Endothelial cell of umbilical vein (primary cell): ENCODE results near the gene DNHD1. TPM values are rescaled to one million over a fixed set of nuclear protein-coding genes. Genes with fewer than 3 reads are reported as not detected.

Experiments used
- BruUV-seq: library from RNA; stranded (reverse); fragments of 400-500 nt; replicated peaks from 2 replicates; lab custom pipeline; 2021; lab: Mats Ljungman, UMichigan
- CTCF ChIA-PET: fragments of 300-600, 350-600 bp; sonication (Branson Sonifier 250); formaldehyde crosslinking; loops from one replicate; lab custom pipeline; 2021; ENCODE audit warnings: antibody characterized with exemption, inconsistent platforms; lab: Charles Lee
- POLR2A ChIA-PET: fragments of 300-600, 350-600 bp; sonication (Branson Sonifier 250); formaldehyde crosslinking; loops from one replicate; lab custom pipeline; 2021; ENCODE audit warnings: antibody characterized with exemption, inconsistent platforms; lab: Charles Lee
- DNase-seq: peaks from one replicate; pipeline ENCODE4 v3.0.0-alpha.2; 2011; ENCODE audit warnings: low read depth, low spot score
- FAIRE-seq: peaks from 2 replicates; lab custom pipeline; 2011; peaks lifted over from hg19 to GRCh38; lab: Jason Lieb, UNC
- H2AFZ ChIP-seq: 2 replicates; pipeline ENCODE4 v1.6.0; 2012; ENCODE audit warnings: low read depth, low read length, control low read depth, inconsistent platforms
- H3K27ac ChIP-seq: 2 replicates; pipeline ENCODE4 v1.5.1; 2011; ENCODE audit warnings: low read depth, mild to moderate bottlenecking, control low read depth, low read length, moderate library complexity; ENCODE audit not compliant: insufficient read depth
- H3K27me3 ChIP-seq, 2 experiments: 2 replicates each; pipeline versions ENCODE4 v1.6.0 to v1.6.1; 2011; ENCODE audit warnings: low read length in 2 of 2, mixed read lengths in 1 of 2; ENCODE audit not compliant: control insufficient read depth in 2 of 2, insufficient read depth in 2 of 2
- H3K36me3 ChIP-seq, 2 experiments: 2 replicates in 1 of 2; 3 replicates in 1 of 2; pipeline ENCODE4 v1.5.1; 2011; ENCODE audit warnings: low read length in 2 of 2, mild to moderate bottlenecking in 1 of 2, moderate library complexity in 1 of 2; ENCODE audit not compliant: control insufficient read depth in 2 of 2, insufficient read depth in 2 of 2; ENCODE audit errors: extremely low read depth in 1 of 2
- H3K4me1 ChIP-seq: 3 replicates; pipeline ENCODE4 v1.5.1; 2011; ENCODE audit warnings: mild to moderate bottlenecking, low read length; ENCODE audit not compliant: control insufficient read depth, insufficient read depth; ENCODE audit errors: extremely low read depth
- H3K4me2 ChIP-seq: 2 replicates; pipeline ENCODE4 v1.6.1; 2011; ENCODE audit warnings: low read length, control low read depth, mixed read lengths; ENCODE audit not compliant: insufficient read depth
- H3K4me3 ChIP-seq, 3 experiments: fragments of 200-600 bp in 1 of 3; sonication (generic), shearing (Covaris generic) in 1 of 3; replicated peaks in 1 of 3; 2 replicates each; pipeline ENCODE4 v1.5.1; 2011 to 2016; ENCODE audit warnings: control low read depth in 3 of 3, low read length in 3 of 3, mild to moderate bottlenecking in 2 of 3, inconsistent platforms in 1 of 3, low read depth in 1 of 3, moderate library complexity in 1 of 3; ENCODE audit not compliant: insufficient read depth in 1 of 3
- H3K79me2 ChIP-seq: 2 replicates; pipeline ENCODE4 v1.6.0; 2012; ENCODE audit warnings: low read length, inconsistent platforms; ENCODE audit not compliant: control insufficient read depth, insufficient read depth
- H3K9ac ChIP-seq: replicated peaks from 2 replicates; pipeline ENCODE3; 2011; ENCODE audit warnings: low read length, control low read depth; ENCODE audit not compliant: insufficient read depth; ENCODE audit errors: extremely low read depth
- H3K9me1 ChIP-seq: replicated peaks from 3 replicates; pipeline ENCODE4 v1.6.0; 2011; ENCODE audit warnings: mild to moderate bottlenecking, low read length; ENCODE audit not compliant: control insufficient read depth, insufficient read depth; ENCODE audit errors: extremely low read depth
- H3K9me3 ChIP-seq: replicated peaks from 2 replicates; pipeline ENCODE4 v1.5.1; 2012; ENCODE audit warnings: low read length, inconsistent platforms; ENCODE audit not compliant: control insufficient read depth, insufficient read depth
- H4K20me1 ChIP-seq: replicated peaks from 2 replicates; pipeline ENCODE3; 2011; ENCODE audit warnings: mild to moderate bottlenecking, low read length; ENCODE audit not compliant: control insufficient read depth, insufficient read depth; ENCODE audit errors: extremely low read depth
- CTCF ChIP-seq, 2 donors: IDR thresholded peaks; 1 replicate in 1 of 2; 2 replicates in 1 of 2; pipeline ENCODE4 v1.5.1; 2011; ENCODE audit warnings: low read length in 2 of 2, mild to moderate bottlenecking in 2 of 2, moderate library complexity in 2 of 2, control low read depth in 1 of 2, inconsistent platforms in 1 of 2, low read depth in 1 of 2; ENCODE audit not compliant: insufficient read depth in 1 of 2; ENCODE audit errors: extremely low read depth in 1 of 2
- EZH2 ChIP-seq: IDR thresholded peaks from 2 replicates; pipeline ENCODE4 v1.6.1; 2012; ENCODE audit warnings: borderline replicate concordance, low read depth, mild to moderate bottlenecking, moderate library complexity, low read length, inconsistent platforms; ENCODE audit not compliant: severe bottlenecking
- FOS ChIP-seq: IDR thresholded peaks from 2 replicates; pipeline ENCODE4 v1.6.1; 2011; ENCODE audit warnings: mild to moderate bottlenecking, low read length, moderate library complexity, borderline replicate concordance; ENCODE audit not compliant: insufficient read depth
- GATA2 ChIP-seq: IDR thresholded peaks from 2 replicates; pipeline ENCODE4 v1.7.0; 2011; ENCODE audit warnings: low read depth, mild to moderate bottlenecking, moderate library complexity, mixed read lengths, low read length; ENCODE audit not compliant: insufficient read length, insufficient read depth
- JUN ChIP-seq: IDR thresholded peaks from 2 replicates; pipeline ENCODE4 v1.6.1; 2011; ENCODE audit warnings: borderline replicate concordance, low read depth; ENCODE audit not compliant: insufficient read length, insufficient read depth
- MAX ChIP-seq: IDR thresholded peaks from 2 replicates; pipeline ENCODE4 v1.6.1; 2011; ENCODE audit not compliant: insufficient read depth, insufficient read length
- MYC ChIP-seq: IDR thresholded peaks from one replicate; pipeline ENCODE4 v1.6.1; 2011; ENCODE audit warnings: mild to moderate bottlenecking, low read depth, low read length
- POLR2A ChIP-seq: IDR thresholded peaks from 2 replicates; pipeline ENCODE4 v1.6.1; 2012; ENCODE audit warnings: low read depth, mild to moderate bottlenecking, control low read depth, low read length
- POLR2AphosphoS5 ChIP-seq: IDR thresholded peaks from 2 replicates; pipeline ENCODE4 v1.6.1; 2012; ENCODE audit warnings: low read depth, mild to moderate bottlenecking, control low read depth, low read length, moderate library complexity; ENCODE audit not compliant: insufficient read depth
- dilution Hi-C: fragments of 300-500 bp; cut with MboI; formaldehyde crosslinking; loops from one replicate; pipeline ENCODE4 v1.15.0; 2019; ENCODE audit warnings: low sequenced_read_pairs; ENCODE audit not compliant: extremely low pct_ligation_motif_present
- intact Hi-C: fragments of 100-400 bp; cut with micrococcal nuclease; formaldehyde crosslinking; loops from one replicate; pipeline ENCODE4 v1.10.0; 2022
- polyA plus RNA-seq, 4 experiments: library from polyadenylated mRNA; depleted of rRNA in 3 of 4; stranded (reverse) in 3 of 4; unstranded in 1 of 4; fragments of >200 nt; gene quantifications; 2 replicates each; pipeline versions ENCODE4 v1.2.1 to v1.2.3, GENCODE V29; 2011 to 2012; ENCODE audit warnings: missing spikeins in 1 of 4
- total RNA-seq: library from RNA; stranded (reverse); gene quantifications from 2 replicates; pipeline ENCODE4 v1.2.3, GENCODE V29; 2021

DNHD1 gene
- total and polyA plus RNA-seq, 2 donors (not counting 3 experiments of a cell fraction or from before 2014, with no cell fraction given), result 3.7 to 8.6 TPM

GRCh38 chr11:6572215-6572614 lies 75.1 kb downstream of the DNHD1 start:
- ChIA-PET POLR2A (no interaction called here), CTCF (no interaction called here)
- H3K9me1 ChIP-seq, result no peaks in the 10 kb centered on the region
- H3K4me3 ChIP-seq, result no peak overlapping the region
- H3K36me3 ChIP-seq, result no peaks in the 10 kb centered on the region
- H2AFZ ChIP-seq, result no peak overlapping the region
- BruUV-seq, result no TSS peak
- no peak overlapping the region for H3K4me2 ChIP-seq
- H3K9ac ChIP-seq, result no peak overlapping the region
- FAIRE-seq, result no peak
- peaks cover 25% of the 10 kb centered on the region for H3K4me1 ChIP-seq
- TF ChIP-seq FOS (peak; percentile 25), POLR2AphosphoS5 (no peak)
- dilution Hi-C loops (no loop called here), intact Hi-C loops (no loop called here)
- no peaks in the 10 kb centered on the region for H4K20me1 ChIP-seq
- no peak overlapping the region for H3K27ac ChIP-seq
- no peaks in the 10 kb centered on the region for H3K27me3 ChIP-seq
- H3K79me2 ChIP-seq, result no peaks in the 10 kb centered on the region
- no peaks in the 10 kb centered on the region for H3K9me3 ChIP-seq
- no peak for DNase-seq

DNA sequence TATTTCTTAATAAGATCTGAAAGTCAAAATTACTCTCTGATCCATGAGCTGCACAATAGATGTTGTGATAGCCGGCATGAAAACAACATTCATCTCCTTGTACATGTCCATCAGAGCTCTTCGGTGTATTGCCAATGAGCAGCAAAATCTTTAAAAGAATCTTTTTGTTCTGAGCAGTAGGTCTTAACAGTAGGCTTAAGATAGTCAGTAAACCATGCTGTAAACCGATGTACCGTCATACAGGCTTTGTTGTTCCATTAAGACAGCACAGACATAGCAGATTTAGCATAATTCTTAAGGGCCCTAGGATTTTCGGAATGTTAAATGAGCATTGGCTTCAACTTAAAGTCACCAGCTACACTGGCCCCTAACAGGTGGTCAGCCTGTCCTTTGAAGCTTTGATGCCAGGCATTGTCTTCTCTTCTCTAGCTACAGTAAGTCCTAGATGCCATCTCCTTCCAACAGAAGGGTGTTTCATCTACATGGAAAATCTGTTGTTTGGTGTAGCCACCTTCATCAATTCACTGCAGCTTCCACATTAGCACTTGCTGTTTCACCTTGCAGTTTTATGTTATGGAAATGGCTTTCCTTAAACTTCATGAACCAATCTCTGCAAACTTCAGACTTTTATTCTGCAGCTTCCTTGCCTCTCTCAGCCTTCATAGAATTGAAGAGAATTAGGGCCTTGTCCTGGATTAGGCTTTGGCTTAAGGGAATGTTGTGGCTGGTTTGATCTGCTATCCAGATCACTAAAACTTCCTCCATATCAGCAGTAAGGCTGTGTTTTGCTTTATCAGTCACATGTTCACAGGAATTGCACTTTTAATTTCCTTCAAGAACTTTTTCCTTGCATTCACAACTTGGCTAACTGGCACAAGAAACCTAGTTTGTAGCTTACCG lies 78.0 kb downstream of the DNHD1 start:
- no peak overlapping the region for H3K4me3 ChIP-seq
- no peaks in the 10 kb centered on the region for H3K9me3 ChIP-seq
- intact Hi-C loops, result no loop called here
- no peak overlapping the region for H3K4me2 ChIP-seq
- H3K27ac ChIP-seq, result no peak overlapping the region
- H3K79me2 ChIP-seq, result no peaks in the 10 kb centered on the region
- BruUV-seq, result no TSS peak
- TF ChIP-seq POLR2A, result no peak
- no peak for TF ChIP-seq GATA2
- no peak for TF ChIP-seq JUN
- TF ChIP-seq MAX, result no peak
- TF ChIP-seq EZH2, result no peak
- no peak for TF ChIP-seq POLR2AphosphoS5
- no peak for TF ChIP-seq CTCF (IDR thresholded peaks at IDR 0.05; ENCODE audit: extremely low read depth in 1 of 2, insufficient read depth in 1 of 2, low read depth in 1 of 2, low read length in 2 of 2)
- TF ChIP-seq FOS, result no peak
- no peak for TF ChIP-seq MYC
- H3K4me1 ChIP-seq, result peaks cover 32% of the 10 kb centered on the region
- ChIA-PET CTCF (interaction anchor here (1.0 to 2.0 kb wide), 6 partner anchors 12 to 93 kb away, joined by 3 to 15 read pairs (median 4); partner anchors contain the start of gene TAF10), POLR2A (no interaction called here)
- no peaks in the 10 kb centered on the region for H3K9me1 ChIP-seq
- H2AFZ ChIP-seq, result no peak overlapping the region
- peak; percentile 21 for DNase-seq
- no peaks in the 10 kb centered on the region for H3K36me3 ChIP-seq
- H3K9ac ChIP-seq, result no peak overlapping the region
- no peaks in the 10 kb centered on the region for H4K20me1 ChIP-seq
- H3K27me3 ChIP-seq, result no peaks in the 10 kb centered on the region
- FAIRE-seq, result no peak
- dilution Hi-C loops, result no loop called here
